Immature natural killer cell (primary cell): ENCODE results near the gene METTL26. TPM values are rescaled to one million over a fixed set of nuclear protein-coding genes. Genes with fewer than 3 reads are reported as not detected.
A peak's percentile ranks its signal among the peaks of the same experiment; 100 is the strongest.

Experiments used
- DNase-seq, 3 donors: peaks; one replicate each; pipeline ENCODE4 v3.0.0; 2022; ENCODE audit warnings: mixed read lengths in 1 of 3
- H3K27ac Mint-ChIP-seq, 6 donors: one replicate each; pipeline ENCODE4 v1.8.0; 2020; ENCODE audit warnings: mixed read lengths in 6 of 6, mild to moderate bottlenecking in 5 of 6, inconsistent platforms in 4 of 6, moderate library complexity in 3 of 6
- H3K27me3 Mint-ChIP-seq, 3 donors: one replicate each; pipeline ENCODE4 v1.8.0; 2020 to 2021; ENCODE audit warnings: low read depth in 3 of 3, mild to moderate bottlenecking in 3 of 3, mixed read lengths in 3 of 3, moderate library complexity in 3 of 3, inconsistent platforms in 1 of 3
- H3K36me3 Mint-ChIP-seq, 3 donors: one replicate each; pipeline ENCODE4 v1.8.0; 2020; ENCODE audit warnings: mixed read lengths in 3 of 3, inconsistent platforms in 2 of 3, mild to moderate bottlenecking in 2 of 3
- H3K4me1 Mint-ChIP-seq, 2 donors: one replicate each; pipeline ENCODE4 v1.8.0; 2020; ENCODE audit warnings: inconsistent platforms in 2 of 2, mild to moderate bottlenecking in 2 of 2, mixed read lengths in 2 of 2, moderate library complexity in 1 of 2
- H3K4me3 Mint-ChIP-seq, 5 donors: one replicate each; pipeline ENCODE4 v1.8.0; 2020; ENCODE audit warnings: mild to moderate bottlenecking in 5 of 5, mixed read lengths in 5 of 5, inconsistent platforms in 3 of 5, moderate library complexity in 3 of 5
- H3K9me3 Mint-ChIP-seq, 6 donors: one replicate each; pipeline ENCODE4 v1.8.0; 2020; ENCODE audit warnings: mild to moderate bottlenecking in 6 of 6, mixed read lengths in 6 of 6, inconsistent platforms in 4 of 6, moderate library complexity in 3 of 6
- polyA plus RNA-seq, 3 donors: library from polyadenylated mRNA; unstranded; fragments of 300-500 nt; fragmentation: Illumina TruSeq; gene quantifications; one replicate each; pipeline ENCODE4 v1.2.3, GENCODE V29; 2021

Gene METTL26
- polyA plus RNA-seq, 3 donors from 2014 or later = 89.3 to 128 (median 93.9) TPM

DNA sequence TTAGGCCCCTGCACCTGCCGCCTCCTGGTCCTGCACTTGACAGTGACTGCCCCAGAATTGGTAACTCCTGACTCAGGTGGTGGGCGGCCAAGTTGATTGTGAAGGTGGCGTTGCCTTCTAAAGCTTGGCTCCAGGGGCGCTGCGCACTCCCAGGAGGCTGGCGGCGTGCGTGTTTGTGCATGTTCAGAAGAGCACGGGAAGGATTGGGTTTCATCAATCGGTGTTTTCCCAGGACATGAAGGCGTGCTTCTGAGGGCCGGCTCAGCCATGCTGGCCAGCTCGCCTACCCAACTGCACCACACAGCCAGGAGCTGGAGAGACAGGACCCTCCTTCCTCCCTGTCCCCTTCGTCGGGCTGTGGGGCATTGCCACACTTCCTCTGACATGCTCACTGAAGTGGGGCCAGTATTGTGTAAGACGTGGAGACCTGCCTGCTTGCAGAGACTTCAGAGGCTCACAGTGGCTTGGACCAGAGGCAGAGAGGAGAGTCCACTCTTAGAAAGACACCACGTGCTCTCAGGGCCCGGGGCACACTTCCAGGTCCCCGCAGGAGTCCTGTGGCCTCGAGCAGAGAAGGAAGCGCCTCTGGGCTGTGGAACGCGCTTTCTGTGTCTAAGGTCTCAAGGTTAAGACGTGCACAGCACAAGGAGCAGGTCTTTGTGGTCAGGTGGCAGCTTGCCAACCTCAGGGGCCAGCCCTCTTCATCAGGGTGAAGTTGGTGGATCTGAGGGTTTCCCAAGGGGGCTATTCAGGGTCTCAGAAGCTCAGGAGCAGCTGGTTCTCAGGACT is 43.4 kb downstream of the METTL26 start:
- Mint-ChIP-seq H3K4me1 (peaks cover 33 to 37% of the 10 kb centered on the region in 2 donors), H3K36me3 (no peaks in the 10 kb centered on the region)

DNA sequence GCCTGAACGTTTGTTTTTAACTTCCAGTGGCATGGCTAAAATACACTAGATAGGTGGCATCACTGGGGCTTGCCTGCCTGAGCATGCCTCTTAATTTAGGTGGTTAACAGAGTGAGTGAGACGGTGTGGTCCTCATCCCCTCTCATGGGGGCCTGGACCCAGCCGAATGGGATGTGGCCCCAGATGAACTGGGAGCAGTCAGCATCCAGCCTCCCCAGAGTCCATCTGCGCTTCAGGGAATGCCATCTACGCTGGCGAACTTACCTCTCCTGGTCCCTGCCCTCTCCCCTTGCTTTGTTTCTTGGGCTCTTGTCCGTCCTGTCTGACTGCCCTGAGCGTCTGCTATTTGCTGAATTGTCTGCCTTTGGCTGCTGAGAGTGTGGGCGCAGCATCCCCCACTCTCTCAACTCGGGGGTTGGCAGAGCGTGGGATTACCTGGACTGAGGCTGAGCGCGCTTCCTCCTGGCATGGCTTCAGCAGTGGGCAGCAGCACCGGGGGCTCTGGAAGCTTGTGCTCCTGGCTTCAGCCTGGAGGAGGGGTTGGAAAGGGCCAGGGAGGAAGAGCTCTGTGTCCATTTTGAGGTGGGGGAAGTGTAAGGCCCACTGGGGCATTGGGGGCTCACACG is 44.1 kb downstream of the METTL26 start:
- Mint-ChIP-seq H3K4me3 (peak overlapping the region in 4 of 5 donors; percentile 78 to 91 (median 85)), H3K4me1 (peaks cover 35 to 42% of the 10 kb centered on the region in 2 donors), H3K36me3 (no peaks in the 10 kb centered on the region), H3K27me3 (peaks cover 11 to 19% (median 15%) of the 10 kb centered on the region in 3 donors), H3K27ac (peak overlapping the region in 1 of 6 donors; percentile 64), H3K9me3 (no peaks in the 10 kb centered on the region)
- DNase-seq = no peak

More for the DNA sequence above, 43.4 kb downstream of the METTL26 start:
- Mint-ChIP-seq H3K9me3 (no peaks in the 10 kb centered on the region), H3K27me3 (peaks cover 11 to 19% (median 15%) of the 10 kb centered on the region in 3 donors), H3K27ac (no peak overlapping the region), H3K4me3 (no peak overlapping the region)
- no peak for DNase-seq

DNA sequence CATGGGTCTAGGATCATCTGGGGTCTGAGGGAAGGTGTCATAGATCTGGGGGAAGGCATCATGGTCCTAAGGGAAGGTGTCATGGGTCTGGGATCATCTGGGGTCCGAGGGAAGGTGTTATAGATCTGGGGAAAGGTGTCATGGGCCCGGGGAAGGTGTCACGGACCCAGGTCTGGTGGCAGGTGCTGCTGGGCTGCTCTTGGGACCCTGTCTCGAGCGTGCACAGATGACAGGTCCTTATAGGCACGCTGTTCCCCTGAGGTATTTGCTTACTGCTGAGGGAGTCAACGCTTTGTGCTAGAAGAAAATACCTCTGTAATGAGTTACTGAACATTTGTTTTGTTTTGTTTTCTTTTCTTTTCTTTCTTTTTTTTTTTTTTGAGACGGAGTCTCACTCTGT is 44.9 kb downstream of the METTL26 start:
- peak overlapping the region; percentile 78 to 91 (median 87) for H3K4me3 Mint-ChIP-seq
- peaks cover 35 to 42% of the 10 kb centered on the region in 2 donors for H3K4me1 Mint-ChIP-seq
- H3K9me3 Mint-ChIP-seq = no peaks in the 10 kb centered on the region
- H3K27me3 Mint-ChIP-seq = peaks cover 11 to 19% (median 15%) of the 10 kb centered on the region in 3 donors
- no peaks in the 10 kb centered on the region for H3K36me3 Mint-ChIP-seq
- H3K27ac Mint-ChIP-seq = peak overlapping the region; percentile 43 to 89 (median 83)
- DNase-seq = no peak

DNA sequence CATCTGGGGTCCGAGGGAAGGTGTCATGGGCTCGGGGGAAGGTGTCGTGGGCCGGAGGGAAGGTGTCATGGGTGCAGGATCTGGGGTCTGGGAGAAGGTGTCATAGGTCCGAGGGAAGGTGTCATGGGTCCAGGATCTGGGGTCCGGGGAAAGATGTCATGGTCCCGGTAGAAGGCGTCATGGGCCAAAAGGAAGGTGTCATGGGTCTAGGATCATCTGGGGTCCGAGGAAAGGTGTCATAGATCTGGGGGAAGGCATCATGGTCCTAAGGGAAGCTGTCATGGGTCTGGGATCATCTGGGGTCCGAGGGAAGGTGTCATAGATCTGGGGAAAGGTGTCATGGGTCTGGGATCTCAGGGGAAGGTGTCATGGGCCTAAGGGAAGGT is 45.3 kb downstream of the METTL26 start:
- peak overlapping the region; percentile 43 to 89 (median 83) for H3K27ac Mint-ChIP-seq
- H3K4me3 Mint-ChIP-seq = peak overlapping the region; percentile 78 to 91 (median 87)
- no peaks in the 10 kb centered on the region for H3K36me3 Mint-ChIP-seq
- peaks cover 11 to 21% (median 15%) of the 10 kb centered on the region in 3 donors for H3K27me3 Mint-ChIP-seq
- no peak for DNase-seq
- peaks cover 33 to 42% of the 10 kb centered on the region in 2 donors for H3K4me1 Mint-ChIP-seq
- no peaks in the 10 kb centered on the region for H3K9me3 Mint-ChIP-seq

DNA sequence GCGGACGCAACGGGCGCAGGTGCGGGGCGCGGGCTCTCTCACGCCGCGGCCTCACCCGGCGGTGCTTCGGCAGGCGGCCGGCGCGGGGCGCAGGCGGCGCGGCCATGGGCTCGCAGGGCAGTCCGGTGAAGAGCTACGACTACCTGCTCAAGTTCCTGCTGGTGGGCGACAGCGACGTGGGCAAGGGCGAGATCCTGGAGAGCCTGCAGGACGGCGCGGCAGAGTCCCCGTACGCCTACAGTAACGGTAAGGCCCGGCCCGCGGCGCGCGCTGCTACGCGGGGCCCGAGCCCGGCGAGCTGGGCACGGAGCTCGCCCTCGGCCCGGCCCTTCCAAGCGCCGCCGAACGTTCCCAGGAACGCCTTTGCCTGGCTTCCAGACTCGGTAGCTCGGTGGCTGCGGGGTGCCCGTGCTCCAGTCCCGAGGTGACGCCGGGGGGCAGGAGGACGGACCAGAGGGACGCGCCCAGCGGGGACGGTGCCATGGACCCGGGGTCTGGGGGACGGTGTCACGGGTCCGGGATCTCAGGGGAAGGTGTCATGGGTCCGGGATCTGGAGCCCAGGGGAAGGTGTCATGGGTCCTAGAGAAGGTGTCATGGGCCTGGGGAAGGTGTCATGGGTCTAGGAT is 45.8 kb downstream of the METTL26 start:
- peak overlapping the region; percentile 43 to 93 (median 86) for H3K27ac Mint-ChIP-seq
- H3K4me1 Mint-ChIP-seq = peaks cover 33 to 42% of the 10 kb centered on the region in 2 donors
- no peak for DNase-seq

DNA sequence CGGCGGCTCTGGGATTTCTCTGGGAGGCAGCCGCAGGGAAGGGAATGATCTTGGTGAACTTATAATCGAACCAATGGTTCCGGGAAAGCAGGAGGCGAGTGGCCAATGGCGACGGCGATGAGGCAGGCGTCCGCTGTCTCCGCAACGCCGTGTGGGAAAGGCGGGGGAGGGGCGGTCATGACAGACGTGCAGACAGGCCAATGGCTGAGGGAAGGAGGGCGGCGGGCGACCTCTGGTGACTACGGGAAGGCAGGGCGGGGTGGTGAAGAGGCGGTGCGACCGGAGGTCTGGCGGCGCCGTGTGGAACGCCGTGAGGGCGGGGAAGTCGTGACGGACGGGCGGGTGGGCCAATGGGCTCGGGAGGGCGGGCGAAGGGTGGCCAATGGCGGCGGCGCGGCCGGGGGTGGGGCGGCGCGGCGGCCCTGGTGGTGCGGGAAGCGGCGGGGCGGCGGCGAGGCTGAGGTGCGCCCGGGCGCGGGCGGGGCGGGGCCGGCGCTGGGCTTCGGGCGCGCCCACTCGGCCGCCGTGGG is 46.4 kb downstream of the METTL26 start, which contains the start of gene RAB40C:
Gene RAB40C (plus strand): TSS at position 409 of the 530 bp plus-strand sequence. CDS start 226 bp downstream, outside the sequence.
- Mint-ChIP-seq H3K9me3 (no peaks in the 10 kb centered on the region), H3K27me3 (peaks cover 11 to 23% (median 15%) of the 10 kb centered on the region in 3 donors), H3K4me3 (peak within 1 kb of the TSS; percentile 93 to 100 (median 98))

More for the DNA sequence above, 45.8 kb downstream of the METTL26 start:
- Mint-ChIP-seq H3K27me3 (peaks cover 11 to 23% (median 15%) of the 10 kb centered on the region in 3 donors), H3K9me3 (no peaks in the 10 kb centered on the region), H3K4me3 (peak overlapping the region; percentile 78 to 91 (median 87)), H3K36me3 (no peaks in the 10 kb centered on the region)

DNA sequence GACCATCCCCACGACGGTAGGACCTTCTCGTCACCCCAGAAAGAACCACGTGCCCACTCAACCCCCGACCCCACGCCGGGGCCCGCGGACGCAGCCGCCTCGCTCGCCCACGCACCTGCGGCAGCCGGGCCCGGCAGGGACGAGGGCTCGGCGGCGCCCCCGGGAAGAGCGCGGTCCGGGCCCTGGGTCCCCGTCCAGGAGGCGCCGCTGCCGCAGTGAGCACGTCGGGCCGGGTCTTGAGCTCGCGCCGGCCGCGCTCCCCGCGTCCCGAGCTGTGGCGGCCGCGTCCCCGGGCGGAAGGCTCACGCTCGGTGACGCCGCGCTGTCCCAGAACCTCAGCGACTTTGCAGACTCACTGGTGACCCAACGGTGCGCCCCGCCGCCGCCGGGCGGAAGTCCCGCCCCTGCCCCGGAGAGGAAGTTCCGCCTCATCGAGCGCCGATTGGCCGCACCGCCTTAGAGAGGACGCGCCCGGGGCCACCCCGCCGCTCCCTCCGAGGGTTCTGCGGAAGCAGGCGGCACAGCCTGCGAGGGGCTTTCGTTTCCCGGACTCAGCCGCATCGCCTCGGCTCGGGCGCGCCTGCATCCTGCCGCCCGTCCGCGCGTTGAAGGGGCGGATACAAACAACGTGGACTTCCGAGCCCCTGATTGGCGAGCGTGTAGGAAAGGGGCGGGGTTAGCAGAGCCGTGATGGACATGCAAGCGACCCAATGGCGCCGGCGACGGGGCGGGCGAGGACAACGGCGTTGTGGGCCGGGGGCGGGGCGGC is 47.0 kb downstream of the METTL26 start:
- Mint-ChIP-seq H3K4me1 (peaks cover 32 to 36% of the 10 kb centered on the region in 2 donors), H3K27me3 (peaks cover 11 to 23% (median 14%) of the 10 kb centered on the region in 3 donors), H3K4me3 (peak overlapping the region; percentile 94 to 100 (median 98)), H3K27ac (peak overlapping the region; percentile 93 to 100 (median 100)), H3K36me3 (no peaks in the 10 kb centered on the region), H3K9me3 (no peaks in the 10 kb centered on the region)
- DNase-seq = peak; percentile 99 to 100 (median 99)

More for the DNA sequence above, 46.4 kb downstream of the METTL26 start, which contains the start of gene RAB40C:
- H3K4me1 Mint-ChIP-seq = peaks cover 33 to 42% of the 10 kb centered on the region in 2 donors
- H3K36me3 Mint-ChIP-seq = no peaks in the 10 kb centered on the region
- peak within 1 kb of the TSS; percentile 93 to 100 (median 100) for H3K27ac Mint-ChIP-seq
- DNase-seq = peak; percentile 99

DNA sequence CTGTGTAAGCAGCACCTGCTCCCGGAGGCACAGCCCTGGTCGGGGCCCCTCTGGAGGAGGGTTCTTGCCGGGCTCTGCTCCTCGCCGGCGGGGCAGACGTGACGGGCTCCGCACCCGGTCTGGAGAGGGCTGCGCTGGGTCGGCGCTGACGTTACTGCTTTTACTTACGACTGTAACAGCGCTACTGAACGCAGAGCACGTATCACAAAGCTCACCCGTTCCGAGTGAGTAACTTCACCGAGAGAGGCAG is 47.5 kb downstream of the METTL26 start:
- DNase-seq = no peak
- H3K27me3 Mint-ChIP-seq = peaks cover 11 to 21% (median 13%) of the 10 kb centered on the region in 3 donors
- peak overlapping the region; percentile 92 to 97 (median 94) for H3K4me3 Mint-ChIP-seq
- peak overlapping the region; percentile 93 to 99 (median 98) for H3K27ac Mint-ChIP-seq
- H3K36me3 Mint-ChIP-seq = no peaks in the 10 kb centered on the region
- H3K4me1 Mint-ChIP-seq = peaks cover 30 to 33% of the 10 kb centered on the region in 2 donors
- no peaks in the 10 kb centered on the region for H3K9me3 Mint-ChIP-seq

DNA sequence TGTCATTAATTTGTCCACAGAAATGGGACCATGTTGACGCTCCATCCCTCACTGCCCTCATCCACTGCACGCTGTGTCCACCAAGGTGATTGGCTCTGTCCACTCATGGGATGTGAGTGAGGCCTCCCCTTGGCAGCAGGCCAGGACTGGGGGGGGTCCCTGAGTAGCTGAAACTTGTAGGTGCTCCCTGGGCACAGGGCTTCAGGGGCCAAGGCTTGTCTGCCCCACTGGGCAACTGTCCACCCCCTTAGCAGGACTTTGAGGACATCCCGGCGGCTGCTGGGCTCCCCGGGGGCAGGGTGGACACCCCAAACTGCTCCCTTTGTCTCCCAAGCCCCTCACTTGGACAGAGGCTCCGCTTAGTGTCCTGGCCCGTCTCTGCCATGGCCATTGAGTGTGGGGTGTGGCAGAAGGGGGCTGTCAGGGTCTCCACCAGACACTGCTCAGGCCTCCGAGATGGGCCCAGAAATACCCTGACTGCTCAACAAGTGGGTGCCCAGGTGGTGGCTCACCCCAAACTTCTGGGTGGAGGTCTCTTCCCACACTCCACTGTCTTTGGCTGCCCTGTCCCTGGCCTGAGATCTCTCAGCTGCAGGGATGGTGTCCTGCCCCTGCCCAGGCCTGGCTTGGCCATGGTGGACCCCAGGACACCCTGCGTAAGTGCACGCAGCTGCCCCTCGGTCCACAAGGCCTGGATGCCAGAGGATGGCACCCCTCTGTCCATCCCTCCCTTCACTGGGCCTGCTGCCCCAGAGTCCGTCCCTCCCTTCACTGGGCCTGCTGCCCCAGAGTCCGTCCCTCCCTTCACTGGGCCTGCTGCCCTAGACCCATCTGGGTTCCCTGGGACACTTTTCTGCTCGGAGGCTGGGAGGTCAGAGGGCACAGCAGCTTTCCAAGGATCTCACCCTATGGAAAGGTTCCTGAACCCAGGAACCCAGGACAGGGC is 49.2 kb downstream of the METTL26 start:
- H3K4me3 Mint-ChIP-seq = peak overlapping the region; percentile 71 to 97 (median 92)
- H3K36me3 Mint-ChIP-seq = no peaks in the 10 kb centered on the region
- peak overlapping the region in 5 of 6 donors; percentile 7 to 88 (median 83) for H3K27ac Mint-ChIP-seq
- H3K4me1 Mint-ChIP-seq = peaks cover 21 to 26% of the 10 kb centered on the region in 2 donors
- DNase-seq = no peak
- H3K9me3 Mint-ChIP-seq = no peaks in the 10 kb centered on the region
- peaks cover 11 to 21% (median 13%) of the 10 kb centered on the region in 3 donors for H3K27me3 Mint-ChIP-seq

DNA sequence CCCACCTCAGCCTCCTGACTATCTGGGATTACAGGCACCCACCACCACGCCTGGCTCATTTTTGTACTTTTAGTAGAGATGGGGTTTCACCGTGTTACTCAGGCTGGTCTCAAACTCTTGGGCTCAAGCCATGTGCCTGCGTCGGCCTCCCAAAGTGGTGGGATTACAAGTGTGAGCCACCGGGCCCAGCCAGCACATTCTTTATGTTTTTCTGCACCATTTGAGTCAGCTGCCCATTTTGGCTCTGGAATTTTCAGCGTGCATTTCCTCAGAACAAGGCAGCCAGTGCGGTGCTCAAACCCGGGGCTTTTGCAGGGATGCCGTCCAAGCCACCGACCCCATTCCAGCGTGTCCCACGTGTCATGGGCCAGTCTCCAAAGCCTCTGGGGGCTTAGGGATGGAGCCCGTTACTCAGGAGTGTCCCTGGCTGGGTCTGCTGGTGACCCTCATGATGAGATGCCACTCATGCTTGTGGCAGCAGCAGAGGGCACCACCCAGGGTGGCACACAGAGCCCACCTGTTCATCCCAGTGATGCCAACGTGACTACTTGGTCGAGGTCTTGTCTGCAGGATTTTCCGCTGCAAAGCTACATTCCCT is 50.0 kb downstream of the METTL26 start:
- Mint-ChIP-seq H3K27me3 (peaks cover 11 to 21% (median 13%) of the 10 kb centered on the region in 3 donors), H3K4me3 (no peak overlapping the region), H3K4me1 (peaks cover 18 to 19% of the 10 kb centered on the region in 2 donors), H3K36me3 (no peaks in the 10 kb centered on the region), H3K9me3 (no peaks in the 10 kb centered on the region), H3K27ac (peak overlapping the region in 1 of 6 donors; percentile 7)
- DNase-seq = no peak

DNA sequence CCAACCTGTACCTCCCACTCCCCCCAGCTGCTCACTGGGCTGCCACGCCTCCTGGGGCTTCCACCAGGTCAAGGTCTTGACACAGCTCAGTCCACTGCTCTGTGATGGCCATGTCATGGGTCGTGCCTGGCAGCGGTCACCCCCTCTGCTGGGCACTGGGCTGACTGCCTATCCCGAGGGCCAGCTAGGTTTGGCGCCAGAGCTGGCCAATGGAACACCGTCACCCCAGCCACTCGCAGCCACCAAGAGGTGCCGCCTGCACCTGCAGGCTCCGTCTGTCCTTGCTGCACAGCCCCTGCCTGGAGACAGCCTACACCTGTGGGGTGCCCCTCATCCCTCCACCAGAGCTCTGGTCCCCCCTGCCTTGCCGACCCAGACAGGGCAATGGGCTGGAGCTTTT is 50.8 kb downstream of the METTL26 start:
- peaks cover 11% of the 10 kb centered on the region in 2 donors for H3K4me1 Mint-ChIP-seq
- no peak overlapping the region for H3K4me3 Mint-ChIP-seq
- DNase-seq = no peak
- no peak overlapping the region for H3K27ac Mint-ChIP-seq
- H3K36me3 Mint-ChIP-seq = no peaks in the 10 kb centered on the region
- H3K27me3 Mint-ChIP-seq = peaks cover 8 to 16% (median 9%) of the 10 kb centered on the region in 3 donors
- H3K9me3 Mint-ChIP-seq = no peaks in the 10 kb centered on the region
